Thyroid gland (tissue), 4 donors: ENCODE measurements around the gene C2orf92.
"Not testable (repeated sequence)": the region's sequence is repeated elsewhere in the genome, so short reads cannot be mapped to it uniquely, and the experiment has no call there.

Experiments used
- CTCF ChIP-seq, 6 experiments: fragments of 200-600 bp in 3 of 6; fragments of 450-650 bp in 3 of 6; sonication (generic) in 3 of 6; IDR thresholded peaks; one replicate each; pipeline ENCODE4 v1.5.1; 2016 to 2019; ENCODE audit warnings: antibody characterized with exemption in 6 of 6, mild to moderate bottlenecking in 2 of 6, inconsistent platforms in 1 of 6, moderate library complexity in 1 of 6
- POLR2A ChIP-seq, 2 donors: fragments of 450-650 bp; IDR thresholded peaks; one replicate each; pipeline ENCODE4 v1.6.1; 2017; ENCODE audit warnings: antibody characterized with exemption in 2 of 2, mild to moderate bottlenecking in 2 of 2, moderate library complexity in 1 of 2

GRCh38 chr2:97620492-97620891, 49.0 kb upstream of the C2orf92 start:
- not testable (repeated sequence) for TF ChIP-seq CTCF, POLR2A (IDR thresholded peaks at IDR 0.05)
